Gastrocnemius medialis (tissue), 4 donors: ENCODE data around the gene RPS6KB1.

Source experiments
- CTCF ChIP-seq, 5 experiments: fragments of 450-650 bp in 3 of 5; fragments of 200-600 bp in 2 of 5; sonication (generic) in 2 of 5; IDR thresholded peaks in 4 of 5; conservative IDR thresholded peaks in 1 of 5; 1 replicate in 4 of 5; 2 replicates in 1 of 5; pipeline ENCODE4 v1.5.1; 2016 to 2019; ENCODE audit warnings: antibody characterized with exemption in 5 of 5, mild to moderate bottlenecking in 3 of 5, moderate library complexity in 3 of 5
- POLR2A ChIP-seq, 2 donors: fragments of 450-650 bp; IDR thresholded peaks; one replicate each; pipeline ENCODE4 v1.6.1; 2017; ENCODE audit warnings: antibody characterized with exemption in 2 of 2, mild to moderate bottlenecking in 2 of 2, moderate library complexity in 2 of 2

- TF ChIP-seq CTCF (IDR thresholded peaks at IDR 0.05 in 4 of 5, conservative IDR thresholded peaks at IDR 0.05 in 1 of 5) (no peak), POLR2A (IDR thresholded peaks at IDR 0.05) (no peak)
These were observed 4.7 kb upstream of the RPS6KB1 start for GRCh38 chr17:59888145-59888750.
